IgD-negative memory B cell (primary cell): ENCODE results near the gene IL25. TPM values are rescaled to one million over a fixed set of nuclear protein-coding genes. Genes with fewer than 3 reads are reported as not detected.
"Not testable (repeated sequence)": the region's sequence is repeated elsewhere in the genome, so short reads cannot be mapped to it uniquely, and the experiment has no call there.

ENCODE experiments used
- H3K27ac Mint-ChIP-seq, 3 donors: one replicate each; pipeline ENCODE4 v1.8.0; 2020 to 2022; ENCODE audit warnings: mild to moderate bottlenecking in 3 of 3, mixed read lengths in 3 of 3, moderate library complexity in 1 of 3
- H3K27me3 Mint-ChIP-seq: one replicate; pipeline ENCODE4 v1.8.0; 2021; ENCODE audit warnings: mixed read lengths
- H3K36me3 Mint-ChIP-seq: one replicate; pipeline ENCODE4 v1.8.0; 2020; ENCODE audit warnings: mild to moderate bottlenecking, mixed read lengths
- H3K4me1 Mint-ChIP-seq, 3 donors: one replicate each; pipeline ENCODE4 v1.8.0; 2020 to 2022; ENCODE audit warnings: mixed read lengths in 3 of 3, mild to moderate bottlenecking in 1 of 3
- H3K4me3 Mint-ChIP-seq, 4 donors: one replicate each; pipeline ENCODE4 v1.8.0; 2020 to 2022; ENCODE audit warnings: mild to moderate bottlenecking in 4 of 4, mixed read lengths in 4 of 4, moderate library complexity in 3 of 4
- H3K9me3 Mint-ChIP-seq, 3 donors: one replicate each; pipeline ENCODE4 v1.8.0; 2020 to 2021; ENCODE audit warnings: mixed read lengths in 3 of 3, mild to moderate bottlenecking in 1 of 3
- polyA plus RNA-seq: library from polyadenylated mRNA; unstranded; fragments of 300-500 nt; fragmentation: Illumina TruSeq; gene quantifications from one replicate; pipeline ENCODE4 v1.2.3, GENCODE V29; 2021

IL25 gene
- polyA plus RNA-seq, result not detected

DNA sequence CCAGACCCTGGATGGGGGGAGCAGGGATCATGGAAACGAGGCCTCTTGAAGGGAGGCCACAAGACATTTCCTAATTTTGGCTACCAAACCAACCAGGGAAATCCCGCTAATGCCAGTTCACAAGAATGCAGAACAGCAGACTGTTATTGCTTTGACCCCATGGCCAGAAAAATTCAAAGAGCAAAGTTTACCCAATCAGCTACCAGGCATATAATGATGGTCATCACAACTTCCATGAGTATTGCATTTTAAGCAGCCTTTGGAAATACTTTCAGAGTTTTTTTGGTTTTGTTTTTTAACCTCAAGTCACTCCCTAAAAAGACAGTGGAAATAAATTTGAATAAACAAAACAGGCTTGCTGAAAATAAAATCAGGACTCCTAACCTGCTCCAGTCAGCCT lies at the start of gene IL25:
TSS of gene IL25 (plus strand) at position 301 of the 400 bp plus-strand sequence.
- H3K27ac Mint-ChIP-seq, result no peak within 1 kb of the TSS
- H3K4me3 Mint-ChIP-seq, result no peak within 1 kb of the TSS
- peaks cover 6% of the 10 kb centered on the region for H3K27me3 Mint-ChIP-seq
- no peaks in the 10 kb centered on the region for H3K9me3 Mint-ChIP-seq
- H3K36me3 Mint-ChIP-seq, result no peaks in the 10 kb centered on the region
- H3K4me1 Mint-ChIP-seq, result no peaks in the 10 kb centered on the region

DNA sequence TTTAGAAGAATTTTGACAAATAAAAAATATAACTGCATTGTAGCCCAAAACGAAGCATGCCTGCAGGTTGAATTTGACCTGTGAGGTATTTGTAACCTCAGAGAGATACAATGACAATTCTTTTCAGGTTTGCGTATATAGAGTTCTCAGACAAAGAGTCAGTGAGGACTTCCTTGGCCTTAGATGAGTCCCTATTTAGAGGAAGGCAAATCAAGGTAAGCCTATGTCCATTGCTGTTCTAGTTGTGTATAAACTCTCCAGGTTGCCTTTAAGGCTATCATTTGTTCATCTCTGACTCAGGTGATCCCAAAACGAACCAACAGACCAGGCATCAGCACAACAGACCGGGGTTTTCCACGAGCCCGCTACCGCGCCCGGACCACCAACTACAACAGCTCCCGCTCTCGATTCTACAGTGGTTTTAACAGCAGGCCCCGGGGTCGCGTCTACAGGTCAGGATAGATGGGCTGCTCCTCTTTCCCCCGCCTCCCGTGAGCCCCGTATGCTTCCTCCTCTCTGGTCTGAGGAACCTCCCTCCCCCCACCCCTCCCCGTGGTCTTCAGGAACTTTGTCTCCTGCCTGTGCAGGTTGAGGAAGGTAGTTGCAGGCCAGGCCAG lies 48.7 kb upstream of the IL25 start:
- H3K27ac Mint-ChIP-seq, result peak overlapping the region in 1 of 3 donors; percentile 67

GRCh38 chr14:23324455-23324846 lies 48.2 kb upstream of the IL25 start:
- no peaks in the 10 kb centered on the region for H3K27me3 Mint-ChIP-seq
- peaks cover 0 to 1% (median 0%) of the 10 kb centered on the region in 3 donors for H3K9me3 Mint-ChIP-seq
- peak overlapping the region in 1 of 4 donors; percentile 9 for H3K4me3 Mint-ChIP-seq
- peaks cover 4% of the 10 kb centered on the region for H3K36me3 Mint-ChIP-seq
- peaks cover 16 to 29% (median 27%) of the 10 kb centered on the region in 3 donors for H3K4me1 Mint-ChIP-seq
- H3K27ac Mint-ChIP-seq, result no peak overlapping the region

More for the DNA sequence above, 48.7 kb upstream of the IL25 start:
- Mint-ChIP-seq H3K9me3 (peaks cover 0 to 1% (median 0%) of the 10 kb centered on the region in 3 donors), H3K36me3 (peaks cover 4% of the 10 kb centered on the region), H3K4me1 (peaks cover 16 to 29% (median 27%) of the 10 kb centered on the region in 3 donors), H3K27me3 (no peaks in the 10 kb centered on the region), H3K4me3 (no peak overlapping the region)

DNA sequence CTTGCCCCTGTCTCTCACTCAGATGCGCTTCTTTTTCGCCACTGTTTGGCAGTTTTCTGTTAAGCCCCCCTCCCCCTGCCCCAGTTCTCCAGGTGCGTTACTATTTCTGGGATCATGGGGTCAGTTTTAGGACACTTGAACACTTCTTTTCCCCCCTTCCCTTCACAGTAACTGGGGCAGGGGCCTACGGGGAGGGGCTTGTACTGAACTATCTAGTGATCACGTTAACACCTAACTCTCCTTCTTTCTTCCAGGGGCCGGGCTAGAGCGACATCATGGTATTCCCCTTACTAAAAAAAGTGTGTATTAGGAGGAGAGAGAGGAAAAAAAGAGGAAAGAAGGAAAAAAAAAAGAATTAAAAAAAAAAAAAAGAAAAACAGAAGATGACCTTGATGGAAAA lies 47.6 kb upstream of the IL25 start:
- Mint-ChIP-seq H3K27me3 (no peaks in the 10 kb centered on the region), H3K9me3 (peaks cover 0 to 1% (median 0%) of the 10 kb centered on the region in 3 donors), H3K4me3 (no peak overlapping the region), H3K36me3 (peaks cover 2% of the 10 kb centered on the region), H3K4me1 (peaks cover 16 to 27% (median 24%) of the 10 kb centered on the region in 3 donors), H3K27ac (no peak overlapping the region)

GRCh38 chr14:23325746-23326145 lies 46.9 kb upstream of the IL25 start:
- not testable (repeated sequence) for H3K27ac Mint-ChIP-seq
- peak overlapping the region in 1 of 4 donors; percentile 43 for H3K4me3 Mint-ChIP-seq
- peaks cover 16 to 27% (median 16%) of the 10 kb centered on the region in 3 donors for H3K4me1 Mint-ChIP-seq

GRCh38 chr14:23326491-23327332 lies 45.9 kb upstream of the IL25 start:
- H3K4me3 Mint-ChIP-seq, result peak overlapping the region in 1 of 4 donors; percentile 10
- H3K27me3 Mint-ChIP-seq, result no peaks in the 10 kb centered on the region
- H3K4me1 Mint-ChIP-seq, result peaks cover 16 to 25% (median 16%) of the 10 kb centered on the region in 3 donors
- H3K9me3 Mint-ChIP-seq, result no peaks in the 10 kb centered on the region
- H3K36me3 Mint-ChIP-seq, result no peaks in the 10 kb centered on the region
- no peak overlapping the region for H3K27ac Mint-ChIP-seq

More at GRCh38 chr14:23325746-23326145, 46.9 kb upstream of the IL25 start:
- not testable (repeated sequence) for H3K36me3 Mint-ChIP-seq, H3K9me3 Mint-ChIP-seq, H3K27me3 Mint-ChIP-seq

GRCh38 chr14:23327947-23328744 lies 44.5 kb upstream of the IL25 start:
- Mint-ChIP-seq H3K27me3 (no peaks in the 10 kb centered on the region), H3K36me3 (no peaks in the 10 kb centered on the region), H3K4me3 (peak overlapping the region in 1 of 4 donors; percentile 59), H3K27ac (peak overlapping the region in 2 of 3 donors; percentile 39 to 48), H3K9me3 (no peaks in the 10 kb centered on the region), H3K4me1 (peaks cover 4 to 12% (median 6%) of the 10 kb centered on the region in 3 donors)

DNA sequence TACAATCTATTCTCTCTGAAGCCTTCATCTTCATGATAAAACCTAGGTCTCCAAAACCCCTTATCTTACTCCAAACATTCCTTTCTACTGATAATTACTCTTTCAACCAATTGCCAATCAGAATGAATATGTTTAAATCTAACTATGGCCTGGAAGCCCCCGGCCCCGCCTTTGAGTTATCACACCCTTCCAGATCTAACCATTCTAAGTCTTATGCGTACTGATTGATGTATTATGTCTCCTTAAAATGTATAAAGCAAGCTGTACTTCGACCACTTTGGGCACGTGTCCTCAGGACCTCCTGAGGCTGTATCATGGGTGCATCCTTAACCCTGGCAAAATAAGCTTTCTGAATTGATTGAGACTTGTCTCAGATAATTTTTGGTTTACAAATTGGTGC lies 37.0 kb upstream of the IL25 start:
- Mint-ChIP-seq H3K9me3 (peaks cover 0 to 9% (median 9%) of the 10 kb centered on the region in 3 donors), H3K4me1 (no peaks in the 10 kb centered on the region), H3K27ac (no peak overlapping the region), H3K27me3 (peaks cover 17% of the 10 kb centered on the region), H3K4me3 (no peak overlapping the region), H3K36me3 (peaks cover 2% of the 10 kb centered on the region)

DNA sequence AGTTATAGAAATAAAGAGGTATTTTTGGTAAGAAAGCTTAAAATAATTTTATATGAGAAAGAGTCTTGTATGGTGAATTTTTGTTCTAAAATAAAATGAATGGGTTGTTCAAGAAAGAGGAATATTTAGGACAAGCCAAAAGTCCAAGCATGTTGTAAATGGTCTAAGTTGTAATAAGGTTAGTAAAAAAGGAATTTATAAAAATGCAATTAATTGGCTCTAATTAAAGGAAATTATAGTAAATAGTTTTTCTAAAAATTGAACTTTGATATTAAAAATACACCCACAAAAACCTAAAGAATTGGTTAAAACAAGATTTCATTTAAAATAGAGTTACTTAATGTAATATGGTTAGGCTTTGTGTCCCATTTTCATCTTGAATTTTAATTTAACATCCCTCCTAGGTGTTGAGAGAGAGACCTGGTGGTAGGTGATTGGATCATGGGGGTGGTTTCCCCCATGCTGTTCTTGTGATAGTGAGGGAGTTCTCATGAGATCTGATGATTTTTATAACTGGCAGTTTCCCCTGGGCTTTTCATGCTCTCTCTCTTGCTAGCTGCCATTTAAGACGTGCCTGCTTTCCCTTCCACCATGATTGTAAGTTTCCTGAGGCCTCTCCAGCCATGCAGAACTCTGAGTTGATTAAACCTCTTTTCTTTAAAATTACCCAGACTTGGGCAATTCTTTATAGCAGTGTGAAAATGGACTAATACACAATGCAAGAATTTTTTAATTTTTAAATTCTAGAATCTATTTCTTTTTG lies 32.9 kb upstream of the IL25 start:
- Mint-ChIP-seq H3K27me3 (peaks cover 19% of the 10 kb centered on the region), H3K27ac (no peak overlapping the region), H3K36me3 (peaks cover 2% of the 10 kb centered on the region), H3K4me1 (no peaks in the 10 kb centered on the region), H3K4me3 (no peak overlapping the region), H3K9me3 (peaks cover 0 to 9% (median 9%) of the 10 kb centered on the region in 3 donors)

- H3K36me3 Mint-ChIP-seq, result peaks cover 2% of the 10 kb centered on the region
- H3K27me3 Mint-ChIP-seq, result peaks cover 7% of the 10 kb centered on the region
- peaks cover 0 to 4% (median 0%) of the 10 kb centered on the region in 3 donors for H3K4me1 Mint-ChIP-seq
- H3K9me3 Mint-ChIP-seq, result peaks cover 0 to 4% (median 4%) of the 10 kb centered on the region in 3 donors
- H3K27ac Mint-ChIP-seq, result no peak overlapping the region
- H3K4me3 Mint-ChIP-seq, result no peak overlapping the region
Measured at GRCh38 chr14:23344481-23344880, 28.1 kb upstream of the IL25 start.

DNA sequence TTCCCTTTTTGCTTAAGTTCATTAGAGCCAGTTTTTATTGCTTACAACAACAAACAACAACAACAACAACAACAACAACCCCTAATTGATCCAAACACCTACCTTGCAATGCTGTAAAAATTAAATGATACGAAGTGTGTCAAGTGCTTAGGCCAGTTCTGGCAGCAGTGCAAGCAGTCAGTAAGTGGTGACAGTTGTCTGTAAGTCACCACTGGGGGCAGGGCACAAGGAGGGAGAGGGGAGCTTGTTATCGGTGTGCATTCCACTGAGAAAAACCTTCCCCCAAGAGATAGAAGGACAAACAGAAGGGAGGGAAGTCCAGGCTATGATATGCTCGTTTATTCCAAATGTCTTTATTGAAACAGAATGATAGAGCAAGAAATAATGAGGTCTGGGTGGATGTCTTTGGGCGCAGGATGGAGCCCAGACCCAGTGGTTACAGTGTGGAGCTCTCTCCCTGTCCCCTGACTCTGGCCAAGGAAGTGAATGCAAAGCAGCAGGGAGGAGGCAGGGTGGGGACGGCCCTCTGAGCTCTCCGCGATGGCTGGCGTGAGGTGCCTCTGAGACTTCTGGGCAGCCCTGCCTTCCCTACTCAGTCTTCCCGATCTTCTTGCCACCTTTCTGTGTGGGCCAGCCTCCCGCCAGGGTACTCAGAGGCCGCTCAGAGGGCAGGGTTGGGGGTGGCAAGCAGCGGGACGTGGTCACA lies 26.5 kb upstream of the IL25 start:
- peaks cover 0 to 1% (median 0%) of the 10 kb centered on the region in 3 donors for H3K9me3 Mint-ChIP-seq
- H3K36me3 Mint-ChIP-seq, result no peaks in the 10 kb centered on the region
- H3K27ac Mint-ChIP-seq, result no peak overlapping the region
- no peak overlapping the region for H3K4me3 Mint-ChIP-seq
- peaks cover under 1 to 7% (median 1%) of the 10 kb centered on the region in 3 donors for H3K4me1 Mint-ChIP-seq
- H3K27me3 Mint-ChIP-seq, result peaks cover 13% of the 10 kb centered on the region

- Mint-ChIP-seq H3K9me3 (peaks cover 0 to 1% (median 0%) of the 10 kb centered on the region in 3 donors), H3K27me3 (peaks cover 15% of the 10 kb centered on the region), H3K4me1 (peaks cover 4 to 9% (median 4%) of the 10 kb centered on the region in 3 donors), H3K4me3 (no peak overlapping the region), H3K27ac (no peak overlapping the region), H3K36me3 (no peaks in the 10 kb centered on the region)
Measured at GRCh38 chr14:23346693-23347405, 25.8 kb upstream of the IL25 start.
